Right hindlimb (tissue), 1 donor: Measurements from ENCODE around the gene JARID2.
A peak's percentile ranks its signal among the peaks of the same experiment; 100 is the strongest.

Experiments used
- DNase-seq: peaks from one replicate; pipeline ENCODE4 v3.0.0-alpha.2; 2018

Gene JARID2

GRCh38 chr6:15447546-15448267 is 201.8 kb downstream of the JARID2 start:
- no peak for DNase-seq

GRCh38 chr6:15449011-15449410 is 203.1 kb downstream of the JARID2 start:
- DNase-seq: no peak

- no peak for DNase-seq
These were observed 205.9 kb downstream of the JARID2 start for GRCh38 chr6:15451738-15452137.

GRCh38 chr6:15452182-15452941 is 206.5 kb downstream of the JARID2 start:
- no peak for DNase-seq

GRCh38 chr6:15453186-15453585 is 207.3 kb downstream of the JARID2 start:
- DNase-seq: no peak

- DNase-seq: no peak
These were observed 207.8 kb downstream of the JARID2 start for GRCh38 chr6:15453622-15454021.

GRCh38 chr6:15456422-15456821 is 210.6 kb downstream of the JARID2 start:
- no peak for DNase-seq

GRCh38 chr6:15457121-15457650 is 211.3 kb downstream of the JARID2 start:
- DNase-seq: no peak

- no peak for DNase-seq
These were observed 212.2 kb downstream of the JARID2 start for GRCh38 chr6:15458021-15458459.

GRCh38 chr6:15460110-15460727 is 214.3 kb downstream of the JARID2 start:
- no peak for DNase-seq

GRCh38 chr6:15461127-15461944 is 215.5 kb downstream of the JARID2 start:
- DNase-seq: no peak

GRCh38 chr6:15462256-15462655 is 216.4 kb downstream of the JARID2 start:
- DNase-seq: no peak

GRCh38 chr6:15462717-15463525 is 217.1 kb downstream of the JARID2 start:
- DNase-seq: no peak

GRCh38 chr6:15464211-15464725 is 218.4 kb downstream of the JARID2 start:
- no peak for DNase-seq

GRCh38 chr6:15465212-15465611 is 219.3 kb downstream of the JARID2 start:
- DNase-seq: no peak

- DNase-seq: no peak
These were observed 224.9 kb downstream of the JARID2 start for GRCh38 chr6:15470746-15471145.

- DNase-seq: no peak
These were observed 226.8 kb downstream of the JARID2 start for GRCh38 chr6:15472621-15473020.

- no peak for DNase-seq
These were observed 227.3 kb downstream of the JARID2 start for GRCh38 chr6:15473174-15473573.

GRCh38 chr6:15473741-15474161 is 227.9 kb downstream of the JARID2 start:
- peak; percentile 38 for DNase-seq

GRCh38 chr6:15474196-15474595 is 228.3 kb downstream of the JARID2 start:
- no peak for DNase-seq

GRCh38 chr6:15475261-15475660 is 229.4 kb downstream of the JARID2 start:
- no peak for DNase-seq

GRCh38 chr6:15475872-15476271 is 230.0 kb downstream of the JARID2 start:
- DNase-seq: no peak
